GM13976 (cell line): Measurements from ENCODE around the gene PDE9A.

Experiments
- DNase-seq: peaks from one replicate; pipeline ENCODE4 v3.0.0; 2012; ENCODE audit warnings: low spot score
- in situ Hi-C: fragments of 300-500 bp; cut with MboI; formaldehyde crosslinking; loops from one replicate; pipeline ENCODE4 v1.12.0; 2022; ENCODE audit warnings: low sequenced_read_pairs, mixed read lengths, inconsistent platforms; ENCODE audit not compliant: unreplicated experiment
- TF ChIP-seq, protein P1 (sequence below): IDR thresholded peaks from 2 replicates; pipeline ENCODE4 v1.5.1; 2012; ENCODE audit warnings: borderline replicate concordance, mild to moderate bottlenecking; ENCODE audit not compliant: insufficient read depth; ENCODE audit errors: extremely low read depth, missing control alignments, control extremely low read depth

Gene PDE9A

DNA sequence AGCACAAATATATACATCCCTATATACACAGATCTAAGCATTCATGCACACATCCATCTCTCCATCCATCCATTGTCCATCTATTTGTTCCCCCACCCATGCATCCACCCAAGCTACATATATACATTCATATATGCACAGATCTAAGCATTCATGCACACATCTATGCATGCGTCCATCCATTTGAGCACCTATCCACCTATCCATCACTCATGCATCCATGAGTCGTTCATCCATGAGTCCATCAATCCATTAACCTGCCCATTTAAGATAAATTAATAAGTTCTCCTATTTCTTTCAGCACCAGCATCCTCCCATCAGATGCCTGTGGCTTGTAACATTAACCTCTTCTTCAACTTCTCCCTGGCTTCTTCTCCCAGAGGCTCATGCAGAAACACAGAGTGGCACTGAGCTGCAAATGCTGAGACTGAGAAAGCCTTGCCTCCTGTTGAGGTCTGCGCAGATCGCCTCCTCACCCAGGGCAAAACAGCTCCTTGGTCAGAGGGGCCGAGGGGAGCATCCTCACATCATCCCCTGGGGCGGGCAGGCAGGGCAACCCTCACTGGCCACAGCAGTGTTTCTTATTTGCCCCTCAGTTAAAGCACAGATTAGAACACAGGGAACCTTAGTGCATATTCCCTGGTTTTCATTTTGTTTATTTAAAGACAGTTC lies 17.4 kb upstream of the PDE9A start:
- DNase-seq, result no peak
- TF ChIP-seq, protein P1, sequence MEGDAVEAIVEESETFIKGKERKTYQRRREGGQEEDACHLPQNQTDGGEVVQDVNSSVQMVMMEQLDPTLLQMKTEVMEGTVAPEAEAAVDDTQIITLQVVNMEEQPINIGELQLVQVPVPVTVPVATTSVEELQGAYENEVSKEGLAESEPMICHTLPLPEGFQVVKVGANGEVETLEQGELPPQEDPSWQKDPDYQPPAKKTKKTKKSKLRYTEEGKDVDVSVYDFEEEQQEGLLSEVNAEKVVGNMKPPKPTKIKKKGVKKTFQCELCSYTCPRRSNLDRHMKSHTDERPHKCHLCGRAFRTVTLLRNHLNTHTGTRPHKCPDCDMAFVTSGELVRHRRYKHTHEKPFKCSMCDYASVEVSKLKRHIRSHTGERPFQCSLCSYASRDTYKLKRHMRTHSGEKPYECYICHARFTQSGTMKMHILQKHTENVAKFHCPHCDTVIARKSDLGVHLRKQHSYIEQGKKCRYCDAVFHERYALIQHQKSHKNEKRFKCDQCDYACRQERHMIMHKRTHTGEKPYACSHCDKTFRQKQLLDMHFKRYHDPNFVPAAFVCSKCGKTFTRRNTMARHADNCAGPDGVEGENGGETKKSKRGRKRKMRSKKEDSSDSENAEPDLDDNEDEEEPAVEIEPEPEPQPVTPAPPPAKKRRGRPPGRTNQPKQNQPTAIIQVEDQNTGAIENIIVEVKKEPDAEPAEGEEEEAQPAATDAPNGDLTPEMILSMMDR, result no peak
- in situ Hi-C loops, result no loop called here

- TF ChIP-seq, protein P1, result no peak
- in situ Hi-C loops, result no loop called here
- DNase-seq, result no peak
Observed at GRCh38 chr21:42636520-42637266, 16.7 kb upstream of the PDE9A start.

GRCh38 chr21:42637267-42638041 lies 16.0 kb upstream of the PDE9A start:
- TF ChIP-seq, protein P1, result no peak
- in situ Hi-C loops, result no loop called here
- no peak for DNase-seq

DNA sequence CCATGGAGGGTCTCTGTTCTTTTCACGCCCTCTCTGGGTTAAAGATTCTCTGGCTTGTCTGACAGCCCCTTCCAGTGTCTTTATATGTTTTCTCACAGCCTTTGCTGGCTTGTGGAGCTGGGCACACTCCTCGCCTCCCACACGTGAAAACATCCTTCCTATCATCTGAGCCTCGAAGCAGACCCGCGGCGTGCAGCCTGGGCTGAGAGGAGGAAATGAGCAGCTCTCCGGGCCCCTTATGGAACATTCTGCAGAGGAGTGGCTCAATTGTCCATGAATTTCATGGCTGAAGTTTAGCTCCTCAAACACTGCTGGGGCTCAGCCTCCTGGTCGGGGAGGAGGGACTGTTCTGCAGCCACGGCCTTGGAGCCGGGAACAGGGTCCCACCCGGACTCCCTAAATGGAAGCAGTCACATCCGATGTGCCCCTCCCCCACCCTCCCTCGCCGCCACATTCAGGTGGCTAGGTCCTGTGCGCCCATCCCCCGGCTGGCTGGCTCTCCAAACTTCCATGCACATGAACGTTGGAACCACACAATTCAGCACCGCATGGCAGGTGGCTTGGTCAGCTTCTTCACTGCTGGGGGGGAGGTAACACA lies 15.1 kb upstream of the PDE9A start:
- TF ChIP-seq, protein P1, result no peak
- in situ Hi-C loops, result no loop called here
- no peak for DNase-seq

DNA sequence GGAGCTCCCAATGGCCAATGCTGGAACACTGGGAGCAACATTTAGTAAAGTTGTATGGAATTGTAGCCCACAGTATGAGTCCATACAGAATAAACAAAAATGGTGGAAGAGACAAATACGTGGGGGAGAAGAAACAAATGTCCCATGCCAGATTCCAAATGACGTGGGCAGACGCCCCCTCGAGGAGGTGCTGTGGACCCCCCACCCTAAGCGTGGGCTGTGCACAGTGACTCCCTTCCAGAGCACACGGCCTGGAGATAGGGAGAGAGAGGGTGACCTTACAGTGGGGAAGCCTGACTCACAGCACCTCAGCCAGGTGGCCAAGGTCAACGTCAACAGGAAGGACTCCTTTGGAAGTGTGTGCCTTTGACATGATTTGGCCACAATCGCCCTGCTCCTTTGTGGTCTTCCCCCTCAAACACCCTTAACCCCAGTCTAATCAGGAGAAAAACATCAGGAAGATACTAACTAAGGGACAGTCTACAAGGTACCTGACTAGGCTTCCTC lies 13.7 kb upstream of the PDE9A start:
- DNase-seq, result no peak
- TF ChIP-seq, protein P1, result no peak
- in situ Hi-C loops, result no loop called here

DNA sequence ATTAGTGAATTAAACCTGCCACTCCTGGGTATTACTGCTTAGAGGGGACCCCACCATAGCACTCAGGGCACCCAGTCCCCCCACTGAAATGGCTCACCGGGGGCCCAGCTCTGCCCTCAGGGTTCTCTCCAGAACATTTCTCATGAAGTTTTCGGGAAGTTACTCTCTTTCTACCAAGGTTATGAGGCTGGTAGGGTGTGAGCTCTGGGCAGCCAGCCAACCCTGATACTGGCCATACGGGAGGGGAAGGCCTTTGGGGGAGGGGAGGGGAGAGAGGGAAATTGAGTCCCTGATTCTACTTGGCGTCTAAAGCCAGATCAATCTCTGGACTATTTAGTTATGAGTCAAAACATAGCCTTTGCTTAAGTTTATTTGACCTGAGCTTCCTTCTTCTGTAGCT lies 12.9 kb upstream of the PDE9A start:
- TF ChIP-seq, protein P1, result no peak
- in situ Hi-C loops, result no loop called here
- DNase-seq, result no peak
